HG02973 (cell line): Measurements from ENCODE around the gene SIX1.

ENCODE experiments used
- ATAC-seq: cut with Tn5 transposase; IDR thresholded peaks from one replicate; pipeline ENCODE4 v1.9.1; 2021; ENCODE audit warnings: moderate library complexity; ENCODE audit not compliant: unreplicated experiment

The SIX1 gene

GRCh38 chr14:60655898-60656685, 6.8 kb upstream of the SIX1 start:
- no peak for ATAC-seq

- no peak for ATAC-seq
Observed at GRCh38 chr14:60655119-60655897, 6.0 kb upstream of the SIX1 start.

GRCh38 chr14:60654334-60654821, 5.1 kb upstream of the SIX1 start:
- no peak for ATAC-seq

GRCh38 chr14:60653701-60654161, 4.5 kb upstream of the SIX1 start:
- no peak for ATAC-seq

GRCh38 chr14:60652674-60653651, 3.7 kb upstream of the SIX1 start:
- no peak for ATAC-seq

- no peak for ATAC-seq
Observed at GRCh38 chr14:60651796-60652673, 2.8 kb upstream of the SIX1 start.

GRCh38 chr14:60651086-60651795, 2.0 kb upstream of the SIX1 start:
- no peak for ATAC-seq

GRCh38 chr14:60650373-60650961, 1.2 kb upstream of the SIX1 start:
- ATAC-seq = no peak

- ATAC-seq = no peak
Observed at GRCh38 chr14:60649875-60650372, 647 bp upstream of the SIX1 start.

GRCh38 chr14:60648249-60648933, 886 bp downstream of the SIX1 start:
- no peak for ATAC-seq

- ATAC-seq = no peak
Observed at GRCh38 chr14:60647837-60648248, 1.4 kb downstream of the SIX1 start.

GRCh38 chr14:60647081-60647836, 2.0 kb downstream of the SIX1 start:
- ATAC-seq = no peak

GRCh38 chr14:60646226-60646818, 3.0 kb downstream of the SIX1 start:
- ATAC-seq = no peak

GRCh38 chr14:60645126-60645741, 4.0 kb downstream of the SIX1 start:
- ATAC-seq = no peak

GRCh38 chr14:60644666-60645065, 4.6 kb downstream of the SIX1 start:
- no peak for ATAC-seq
